GM19467 (cell line): ENCODE measurements around the gene TOP2A.

Experiments
- ATAC-seq: cut with Tn5 transposase; IDR thresholded peaks from one replicate; pipeline ENCODE4 v1.9.1; 2021; ENCODE audit warnings: mild to moderate bottlenecking, moderate library complexity; ENCODE audit not compliant: unreplicated experiment

The TOP2A gene

GRCh38 chr17:40417609-40418427, at the start of gene TOP2A:
Gene TOP2A (minus strand): TSS chr17:40417896. CDS start chr17:40417791, 105 bp downstream.
- peak; percentile 93 for ATAC-seq

GRCh38 chr17:40467281-40467867, 49.7 kb upstream of the TOP2A start:
- no peak for ATAC-seq

- ATAC-seq = no peak
Observed at GRCh38 chr17:40466298-40466971, 48.7 kb upstream of the TOP2A start.

GRCh38 chr17:40464392-40464855, 46.7 kb upstream of the TOP2A start:
- ATAC-seq = no peak

- ATAC-seq = no peak
Observed at GRCh38 chr17:40463122-40463550, 45.4 kb upstream of the TOP2A start.

- ATAC-seq = no peak
Observed at GRCh38 chr17:40462343-40463121, 44.8 kb upstream of the TOP2A start.

- ATAC-seq = no peak
Observed at GRCh38 chr17:40461732-40462342, 44.1 kb upstream of the TOP2A start.

GRCh38 chr17:40460968-40461731, 43.5 kb upstream of the TOP2A start:
- no peak for ATAC-seq

- no peak for ATAC-seq
Observed at GRCh38 chr17:40460604-40460967, 42.9 kb upstream of the TOP2A start.

- no peak for ATAC-seq
Observed at GRCh38 chr17:40459636-40460603, 42.2 kb upstream of the TOP2A start.

GRCh38 chr17:40458851-40459482, 41.3 kb upstream of the TOP2A start:
- ATAC-seq = no peak

- ATAC-seq = no peak
Observed at GRCh38 chr17:40457964-40458791, 40.5 kb upstream of the TOP2A start.

GRCh38 chr17:40457369-40457768, 39.7 kb upstream of the TOP2A start:
- no peak for ATAC-seq

GRCh38 chr17:40456396-40456951, 38.8 kb upstream of the TOP2A start:
- ATAC-seq = no peak

- no peak for ATAC-seq
Observed at GRCh38 chr17:40454613-40454995, 36.9 kb upstream of the TOP2A start.

GRCh38 chr17:40453881-40454612, 36.4 kb upstream of the TOP2A start:
- no peak for ATAC-seq
